Activated CD4-positive, alpha-beta memory T cell treated with anti-CD3 and anti-CD28 coated beads, Interleukin-2, amount 10 ng/mL, durations not matched to agents 7 days and 5 days (primary cell): ENCODE data around the gene POLE. TPM values are rescaled to one million over a fixed set of nuclear protein-coding genes. Genes with fewer than 3 reads are reported as not detected.

Experiments used
- CTCF ChIA-PET: fragments of 350-600 bp; sonication (Branson Sonifier 250); formaldehyde crosslinking; loops from one replicate; lab custom pipeline; 2021; ENCODE audit warnings: antibody characterized with exemption, inconsistent platforms; lab: Charles Lee
- POLR2A ChIA-PET: fragments of 350-600 bp; sonication (Branson Sonifier 250); formaldehyde crosslinking; loops from one replicate; lab custom pipeline; 2021; ENCODE audit warnings: antibody characterized with exemption; lab: Charles Lee
- DNase-seq: peaks from one replicate; pipeline ENCODE4 v3.0.0-alpha.2; 2020
- H3K27ac Mint-ChIP-seq: one replicate; pipeline ENCODE4 v1.8.0; 2021; ENCODE audit warnings: mild to moderate bottlenecking, mixed read lengths
- H3K27me3 Mint-ChIP-seq: one replicate; pipeline ENCODE4 v1.8.0; 2021; ENCODE audit warnings: mixed read lengths
- H3K36me3 Mint-ChIP-seq: one replicate; pipeline ENCODE4 v1.8.0; 2021; ENCODE audit warnings: low read depth, mixed read lengths
- H3K4me1 Mint-ChIP-seq: one replicate; pipeline ENCODE4 v1.8.0; 2021; ENCODE audit warnings: mixed read lengths
- H3K4me3 Mint-ChIP-seq: one replicate; pipeline ENCODE4 v1.8.0; 2021; ENCODE audit warnings: mild to moderate bottlenecking, mixed read lengths
- H3K9me3 Mint-ChIP-seq: one replicate; pipeline ENCODE4 v1.8.0; 2021; ENCODE audit warnings: mixed read lengths
- total RNA-seq, 2 experiments: library from RNA; stranded (reverse); gene quantifications; one replicate each; pipeline ENCODE4 v1.2.3, GENCODE V29; 2021

POLE gene
- total RNA-seq, 2 experiments from 2014 or later = 108 to 117 TPM

DNA sequence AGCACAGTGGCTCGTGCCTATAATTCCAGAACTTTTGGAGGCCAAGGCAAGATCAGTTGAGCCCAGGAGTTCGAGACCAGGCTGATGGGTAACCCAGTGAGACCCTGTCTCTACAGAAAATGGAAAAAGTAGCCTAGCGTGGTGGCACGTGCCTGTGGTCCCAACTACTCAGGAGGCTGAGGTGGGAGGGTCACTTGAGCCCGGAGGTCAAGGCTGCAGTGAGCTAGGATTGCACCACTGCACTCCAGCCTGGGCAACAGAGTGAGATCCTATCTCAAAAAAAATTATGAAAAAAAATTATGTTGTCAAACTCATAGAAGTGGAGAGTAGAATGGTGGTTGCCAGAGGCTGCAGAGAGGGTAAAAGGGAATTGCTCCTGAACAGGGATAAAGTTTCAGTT lies 73.1 kb downstream of the POLE start:
- Mint-ChIP-seq H3K27me3 (peaks cover 32% of the 10 kb centered on the region), H3K27ac (no peak overlapping the region), H3K36me3 (peaks cover 8% of the 10 kb centered on the region), H3K4me1 (peaks cover 5% of the 10 kb centered on the region), H3K4me3 (no peak overlapping the region), H3K9me3 (peaks cover 8% of the 10 kb centered on the region)
- ChIA-PET POLR2A (no interaction called here), CTCF (interaction anchor here (0.7 to 2.2 kb wide), 10 partner anchors 9 to 199 kb away, joined by 3 to 19 read pairs (median 5); no protein-coding TSS in a partner anchor)
- no peak for DNase-seq

DNA sequence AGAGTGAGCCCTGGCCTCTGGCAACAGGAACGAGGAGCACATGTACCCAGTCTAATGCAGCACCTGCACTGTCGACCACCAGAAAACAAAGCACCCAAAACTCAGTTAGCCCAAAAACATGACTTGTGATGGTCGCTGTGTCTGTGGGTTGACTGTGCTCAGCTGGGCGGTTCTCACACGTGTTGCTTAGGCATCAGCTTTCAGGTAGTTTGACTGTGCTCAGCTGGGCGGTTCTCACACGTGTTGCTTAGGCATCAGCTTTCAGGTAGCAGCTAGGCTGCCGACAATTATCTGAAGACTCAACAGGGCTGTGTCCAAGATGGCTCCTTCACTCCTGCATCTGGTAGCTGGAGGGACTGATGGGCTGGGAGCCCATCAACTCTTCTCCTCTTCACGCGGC lies 75.5 kb downstream of the POLE start:
- Mint-ChIP-seq H3K36me3 (no peaks in the 10 kb centered on the region), H3K9me3 (peaks cover 1% of the 10 kb centered on the region), H3K27me3 (peaks cover 35% of the 10 kb centered on the region), H3K27ac (no peak overlapping the region), H3K4me1 (no peaks in the 10 kb centered on the region), H3K4me3 (no peak overlapping the region)
- ChIA-PET POLR2A (no interaction called here), CTCF (interaction anchor here (1.0 kb wide), 1 partner anchor 197 kb away, joined by 3 read pairs; no protein-coding TSS in a partner anchor)
- no peak for DNase-seq

DNA sequence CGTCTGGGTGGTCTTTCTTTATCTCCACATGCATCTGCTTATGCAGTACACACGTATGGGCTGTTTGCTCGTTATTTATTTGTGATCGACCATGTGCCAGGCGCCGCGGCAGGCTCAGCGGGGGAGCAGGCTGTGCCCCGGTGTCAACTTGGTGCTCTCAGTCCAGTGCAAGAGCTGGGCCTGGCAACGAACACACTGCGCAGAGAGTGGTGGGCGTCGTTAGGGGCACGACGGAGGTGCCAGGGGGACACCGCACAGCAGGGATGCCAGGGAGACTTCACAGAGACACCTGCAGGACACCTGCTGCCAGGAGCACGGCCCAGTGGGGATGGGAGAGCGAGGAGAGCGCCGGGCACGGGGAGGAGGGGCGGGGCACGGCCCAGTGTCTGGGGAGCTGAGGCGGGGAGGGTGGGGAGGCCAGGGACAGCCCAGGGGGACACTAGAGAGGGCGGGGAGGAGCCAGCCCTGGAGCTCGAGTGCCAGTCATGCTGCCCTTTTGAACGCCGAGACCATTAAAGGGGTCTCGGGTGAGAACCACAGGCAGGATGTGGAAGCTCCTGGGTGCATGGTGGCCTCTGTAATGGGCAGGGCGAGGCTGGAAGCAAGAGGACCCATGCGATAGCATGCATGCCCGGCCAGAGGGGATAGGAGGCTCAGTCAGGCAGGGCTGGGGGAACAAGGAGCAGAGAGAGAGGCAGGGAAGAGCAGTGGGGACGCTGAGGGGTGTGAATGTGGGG lies 76.1 kb downstream of the POLE start:
- ChIA-PET POLR2A (no interaction called here), CTCF (interaction anchor here (1.0 kb wide), 1 partner anchor 196 kb away, joined by 3 read pairs; no protein-coding TSS in a partner anchor)
- Mint-ChIP-seq H3K4me3 (no peak overlapping the region), H3K27me3 (peaks cover 40% of the 10 kb centered on the region), H3K27ac (no peak overlapping the region), H3K36me3 (no peaks in the 10 kb centered on the region), H3K4me1 (no peaks in the 10 kb centered on the region), H3K9me3 (no peaks in the 10 kb centered on the region)
- no peak for DNase-seq

DNA sequence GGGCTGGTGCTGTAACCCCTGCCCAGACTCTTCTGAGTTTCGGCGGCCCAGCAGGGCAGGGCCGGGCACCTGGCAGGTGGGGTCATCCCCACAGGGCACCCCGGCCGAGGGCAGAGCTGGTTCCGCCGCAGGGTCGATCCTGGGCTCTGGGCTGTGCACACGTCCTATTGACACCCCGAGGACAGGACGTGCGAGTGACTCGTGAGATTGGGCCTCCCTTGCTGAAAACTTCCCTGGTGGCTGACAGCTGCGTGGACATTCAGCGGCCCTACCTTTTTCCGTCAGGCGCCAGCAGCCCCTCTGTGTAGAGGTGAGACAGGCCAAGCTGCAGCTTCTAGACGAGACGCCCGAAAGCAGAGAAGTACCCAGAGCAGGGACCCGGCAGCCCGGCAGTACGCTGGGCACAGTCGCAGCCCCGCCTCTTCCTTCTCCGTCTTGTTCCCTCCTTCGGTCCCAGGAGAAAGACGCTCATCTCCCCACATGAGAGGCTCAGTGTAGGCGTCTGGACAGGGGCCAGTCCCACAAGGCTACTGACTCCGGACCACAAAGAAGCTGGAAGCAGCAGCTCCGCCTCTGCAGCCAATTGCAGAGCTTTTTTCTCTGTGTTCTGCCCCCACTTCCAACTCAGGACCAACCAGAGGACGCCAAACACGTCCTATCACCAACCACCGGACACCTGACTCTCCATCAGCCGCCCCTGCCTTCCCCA lies 76.9 kb downstream of the POLE start, which contains the start of gene LRCOL1:
Gene LRCOL1, minus strand, starts transcription at position 532 of the 709 bp plus-strand sequence. CDS start 4,331 bp downstream, outside the sequence.
- Mint-ChIP-seq H3K27me3 (peaks cover 38% of the 10 kb centered on the region), H3K27ac (no peak within 1 kb of the TSS), H3K9me3 (no peaks in the 10 kb centered on the region), H3K4me3 (no peak within 1 kb of the TSS), H3K36me3 (no peaks in the 10 kb centered on the region), H3K4me1 (no peaks in the 10 kb centered on the region)
- ChIA-PET POLR2A (no interaction called here), CTCF (no interaction called here)
- no peak for DNase-seq

DNA sequence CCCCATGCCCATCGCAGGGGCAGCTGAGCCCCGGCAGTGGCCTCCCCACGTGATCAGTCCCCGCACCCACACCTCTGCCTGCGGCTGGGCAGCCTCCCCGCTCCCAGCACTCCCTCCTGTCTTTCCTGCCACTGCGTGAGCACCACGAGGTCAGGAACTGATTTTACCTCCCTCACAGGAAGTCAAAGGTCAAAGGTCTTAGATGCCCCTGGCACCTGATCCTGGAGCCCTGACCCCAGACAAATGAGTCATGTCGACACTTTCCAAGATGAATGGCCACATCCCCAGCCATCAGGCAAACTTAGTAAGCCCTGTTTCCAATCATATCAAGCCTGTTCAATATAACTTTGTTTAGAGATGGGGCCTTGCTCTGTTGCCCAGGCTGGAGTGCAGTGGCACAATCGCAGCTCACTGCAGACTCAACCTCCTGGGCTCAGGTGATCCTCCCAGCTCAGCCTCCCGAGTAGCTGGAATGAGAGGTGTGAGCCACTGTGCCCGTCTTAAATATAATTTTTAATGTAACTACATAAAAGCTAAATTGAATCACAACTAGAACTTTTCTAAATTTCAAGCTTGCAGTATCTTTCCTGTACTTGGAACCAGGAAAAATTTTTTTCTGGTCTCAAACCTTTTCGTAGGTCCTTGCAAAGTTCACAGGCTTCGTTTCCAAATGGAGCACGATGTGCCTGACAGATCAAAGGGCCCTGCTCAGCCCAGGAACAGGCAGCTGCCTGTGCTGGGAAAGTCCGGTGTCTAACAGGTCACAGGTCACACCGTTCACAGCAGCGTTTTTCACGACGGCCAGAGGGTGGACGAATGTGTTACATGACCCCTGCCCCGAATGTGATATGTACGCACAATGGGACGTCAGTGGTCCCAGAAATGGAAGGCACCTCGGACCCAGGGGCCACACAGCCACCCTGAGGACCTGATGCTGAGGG lies 78.6 kb downstream of the POLE start:
- ChIA-PET POLR2A (no interaction called here), CTCF (interaction anchor here (0.7 to 1.6 kb wide), 2 partner anchors 9 to 58 kb away, joined by 3 to 6 read pairs; no protein-coding TSS in a partner anchor)
- no peaks in the 10 kb centered on the region for H3K9me3 Mint-ChIP-seq
- no peaks in the 10 kb centered on the region for H3K4me1 Mint-ChIP-seq
- H3K27ac Mint-ChIP-seq = no peak overlapping the region
- no peak overlapping the region for H3K4me3 Mint-ChIP-seq
- no peak for DNase-seq
- H3K36me3 Mint-ChIP-seq = no peaks in the 10 kb centered on the region
- peaks cover 43% of the 10 kb centered on the region for H3K27me3 Mint-ChIP-seq

DNA sequence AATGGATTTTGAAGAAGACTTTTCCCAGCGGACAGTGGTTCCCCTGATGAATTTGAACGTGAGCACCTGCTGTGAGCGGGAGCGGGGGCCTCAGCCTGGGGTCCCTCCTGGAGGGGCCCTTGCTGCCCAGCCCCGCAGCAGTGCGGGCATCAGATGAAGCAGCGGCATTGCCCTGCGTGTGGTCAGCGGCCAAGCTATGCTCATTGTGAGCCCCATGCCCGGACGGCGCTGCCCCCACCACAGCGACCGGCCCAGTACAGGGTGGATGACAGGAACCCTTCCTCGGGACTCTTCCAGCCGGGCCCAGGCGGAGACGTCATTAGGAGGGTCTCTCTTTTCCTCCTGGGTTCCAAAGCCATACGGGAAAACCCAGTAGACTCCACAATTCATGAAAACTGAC lies 80.2 kb downstream of the POLE start:
- no peak overlapping the region for H3K4me3 Mint-ChIP-seq
- H3K27ac Mint-ChIP-seq = no peak overlapping the region
- H3K4me1 Mint-ChIP-seq = peaks cover 3% of the 10 kb centered on the region
- CTCF ChIA-PET = no interaction called here
- no peaks in the 10 kb centered on the region for H3K9me3 Mint-ChIP-seq
- no peaks in the 10 kb centered on the region for H3K36me3 Mint-ChIP-seq
- DNase-seq = no peak
- H3K27me3 Mint-ChIP-seq = peaks cover 50% of the 10 kb centered on the region
- POLR2A ChIA-PET = no interaction called here

DNA sequence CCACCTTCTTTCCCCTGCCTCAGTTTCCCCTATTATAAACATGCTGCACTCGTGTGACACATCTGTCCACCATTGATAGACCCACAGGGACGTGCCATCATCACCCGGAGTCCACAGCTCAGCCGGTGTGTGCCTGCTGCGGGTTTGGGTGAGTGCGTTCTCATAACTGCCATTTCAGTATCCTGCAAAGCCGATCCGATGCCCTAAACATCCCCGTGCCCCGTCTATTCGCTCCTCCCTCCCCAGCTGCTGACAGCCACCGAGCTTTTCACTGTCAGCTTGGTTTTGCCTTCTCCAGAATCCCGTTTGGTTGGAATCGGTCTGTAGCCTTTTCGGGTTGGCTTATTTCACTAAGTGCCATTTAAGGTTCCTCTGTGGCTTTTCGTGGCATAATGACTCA lies 80.7 kb downstream of the POLE start:
- DNase-seq = no peak
- ChIA-PET POLR2A (no interaction called here), CTCF (no interaction called here)
- no peak overlapping the region for H3K4me3 Mint-ChIP-seq
- no peaks in the 10 kb centered on the region for H3K9me3 Mint-ChIP-seq
- no peaks in the 10 kb centered on the region for H3K36me3 Mint-ChIP-seq
- H3K4me1 Mint-ChIP-seq = peaks cover 3% of the 10 kb centered on the region
- H3K27ac Mint-ChIP-seq = no peak overlapping the region
- peaks cover 53% of the 10 kb centered on the region for H3K27me3 Mint-ChIP-seq

DNA sequence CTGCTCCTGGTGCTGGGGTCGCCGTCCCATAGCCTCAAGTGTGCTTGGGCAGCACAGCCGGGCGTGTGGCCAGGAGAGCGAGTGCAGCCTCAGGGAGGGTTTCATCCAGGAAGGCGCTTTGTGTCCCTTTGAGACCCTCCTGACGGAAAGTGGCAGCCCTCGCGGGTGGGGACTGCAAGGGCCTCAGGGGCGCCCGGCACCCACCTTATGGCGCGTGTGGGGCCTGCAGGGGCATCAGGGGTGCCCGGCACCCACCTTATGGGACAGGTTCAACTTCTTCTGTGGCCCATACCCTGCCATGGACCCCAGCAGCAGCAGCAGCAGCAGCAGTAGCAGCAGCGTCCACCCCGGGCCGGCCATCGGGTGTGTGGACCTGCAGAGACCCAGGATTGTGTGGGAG lies 81.2 kb downstream of the POLE start:
- Mint-ChIP-seq H3K27ac (no peak overlapping the region), H3K4me1 (peaks cover 5% of the 10 kb centered on the region), H3K4me3 (no peak overlapping the region), H3K9me3 (no peaks in the 10 kb centered on the region), H3K27me3 (peaks cover 54% of the 10 kb centered on the region), H3K36me3 (no peaks in the 10 kb centered on the region)
- CTCF ChIA-PET = interaction anchor here (1.0 kb wide), 1 partner anchor 9 kb away, joined by 5 read pairs; no protein-coding TSS in a partner anchor
- no peak for DNase-seq
- POLR2A ChIA-PET = no interaction called here

DNA sequence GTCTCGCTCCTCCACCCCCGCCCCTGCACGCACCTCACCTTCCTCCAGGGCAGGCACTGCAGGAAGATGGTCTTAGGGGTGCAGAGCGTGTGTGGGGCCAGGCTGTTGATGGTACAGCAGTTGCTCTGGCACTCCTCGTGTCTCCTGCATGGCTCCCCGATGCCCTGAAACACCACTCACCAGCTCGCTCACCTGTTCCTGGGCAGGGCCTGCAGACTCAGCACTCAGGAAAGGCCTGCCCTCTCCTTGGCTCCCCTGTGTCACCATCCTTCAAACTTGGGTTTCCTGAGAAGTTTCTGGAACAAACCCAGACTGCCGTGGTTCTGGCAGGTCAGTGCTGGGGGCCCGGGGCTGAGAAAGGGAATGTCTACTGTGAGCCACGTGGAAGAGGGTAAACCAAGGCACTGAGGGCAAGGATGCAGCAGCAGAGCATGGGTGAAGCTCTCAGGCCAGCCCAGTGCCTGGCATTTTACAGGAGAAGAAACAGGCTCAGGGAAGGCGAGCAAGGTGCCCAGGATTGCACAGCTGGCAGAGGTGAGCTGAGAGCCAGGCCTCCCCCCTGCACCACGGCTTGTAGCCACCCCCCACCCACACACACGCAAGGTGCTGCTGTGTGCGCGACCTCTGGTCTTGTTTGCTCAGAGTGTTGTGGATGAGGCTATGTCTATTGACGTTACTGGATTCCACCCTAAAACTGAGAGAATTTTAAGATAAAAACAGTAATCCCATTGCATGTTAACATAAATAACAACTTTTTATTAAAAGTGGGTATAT lies 82.3 kb downstream of the POLE start:
- no peak for DNase-seq
- H3K4me1 Mint-ChIP-seq = peaks cover 12% of the 10 kb centered on the region
- peaks cover 57% of the 10 kb centered on the region for H3K27me3 Mint-ChIP-seq
- no peak overlapping the region for H3K4me3 Mint-ChIP-seq
- H3K27ac Mint-ChIP-seq = no peak overlapping the region
- POLR2A ChIA-PET = interaction anchor here (1.2 kb wide), 1 partner anchor 10 kb away, joined by 3 read pairs; no protein-coding TSS in a partner anchor
- no peaks in the 10 kb centered on the region for H3K9me3 Mint-ChIP-seq
- no peaks in the 10 kb centered on the region for H3K36me3 Mint-ChIP-seq
- CTCF ChIA-PET = interaction anchor here (1.0 kb wide), 1 partner anchor 10 kb away, joined by 5 read pairs; no protein-coding TSS in a partner anchor

DNA sequence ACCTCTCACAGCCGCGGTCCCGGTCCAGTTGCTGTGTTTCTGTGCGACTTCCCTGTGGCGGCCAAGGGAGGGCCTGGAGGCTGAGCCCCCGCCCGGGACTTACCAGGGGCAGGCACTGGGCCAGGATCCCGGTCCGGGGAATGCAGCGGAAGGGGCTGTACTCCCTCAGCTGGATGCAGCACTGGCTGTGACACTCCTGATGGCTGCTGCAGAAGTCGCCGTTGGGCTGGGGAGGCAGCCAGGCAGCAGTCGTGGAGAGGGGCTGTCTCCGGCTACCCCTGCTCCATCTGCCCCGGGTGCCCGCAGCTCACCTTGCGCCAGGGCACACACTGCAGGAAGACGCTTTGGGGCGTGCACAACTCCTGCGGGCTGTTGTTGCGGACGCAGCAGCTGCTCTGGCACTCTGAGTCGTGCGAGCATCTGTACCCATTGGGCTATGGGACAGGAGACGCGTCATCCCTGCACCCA lies 83.0 kb downstream of the POLE start:
- ChIA-PET CTCF (no interaction called here), POLR2A (interaction anchor here (1.2 kb wide), 1 partner anchor 10 kb away, joined by 3 read pairs; no protein-coding TSS in a partner anchor)
- Mint-ChIP-seq H3K36me3 (no peaks in the 10 kb centered on the region), H3K4me1 (peaks cover 12% of the 10 kb centered on the region), H3K27ac (no peak overlapping the region), H3K9me3 (no peaks in the 10 kb centered on the region), H3K4me3 (no peak overlapping the region), H3K27me3 (peaks cover 63% of the 10 kb centered on the region)
- DNase-seq = no peak

DNA sequence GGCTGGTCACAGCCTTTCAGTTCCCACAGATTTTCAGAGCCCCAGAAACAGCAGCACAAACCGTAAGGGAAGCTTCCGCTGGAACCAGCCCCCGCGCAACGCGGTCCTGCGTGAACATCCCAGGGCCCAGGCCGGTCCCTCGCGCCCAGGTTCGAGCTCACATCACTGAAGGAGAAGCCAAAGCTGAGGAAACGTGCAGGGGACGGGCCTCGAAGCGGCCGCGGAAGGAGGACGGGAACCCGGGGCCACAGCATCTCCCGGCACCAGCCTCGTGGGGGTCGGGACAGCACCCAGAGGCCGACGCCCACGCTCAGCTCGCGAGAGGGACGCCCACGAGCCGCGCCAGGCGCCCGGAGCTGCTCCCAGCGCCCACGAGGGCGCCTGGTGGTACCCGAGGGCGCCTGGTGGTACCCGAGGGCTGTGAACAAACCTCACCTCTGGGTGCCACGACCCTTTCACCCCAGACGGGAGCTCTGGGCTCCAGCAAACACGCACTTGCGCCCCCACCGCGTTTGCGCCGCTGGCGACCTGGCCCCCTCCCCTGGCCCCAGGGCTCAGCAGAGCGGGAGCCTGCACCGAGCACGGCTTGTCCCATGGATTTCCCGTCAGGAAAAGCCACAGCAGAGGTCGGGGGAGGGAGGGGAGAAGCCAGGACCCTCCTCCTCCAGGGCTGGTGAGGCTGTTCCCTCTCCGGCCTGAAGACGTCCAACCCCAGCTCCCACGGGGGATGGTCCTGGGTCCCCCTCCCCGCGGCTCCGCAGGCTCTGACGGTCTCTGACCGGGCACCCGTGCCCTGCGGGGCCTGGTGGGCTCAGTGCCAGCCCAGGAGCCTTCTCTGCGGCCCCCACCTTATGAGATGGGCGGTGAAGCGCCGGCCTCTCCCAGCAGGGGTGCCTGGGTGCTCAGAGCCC lies 83.6 kb downstream of the POLE start:
- ChIA-PET CTCF (interaction anchor here (1.2 kb wide), 1 partner anchor 11 kb away, joined by 5 read pairs; no protein-coding TSS in a partner anchor), POLR2A (interaction anchor here (1.2 kb wide), 1 partner anchor 11 kb away, joined by 3 read pairs; no protein-coding TSS in a partner anchor)
- DNase-seq = no peak
- Mint-ChIP-seq H3K4me3 (no peak overlapping the region), H3K4me1 (peaks cover 16% of the 10 kb centered on the region), H3K36me3 (no peaks in the 10 kb centered on the region), H3K27me3 (peaks cover 62% of the 10 kb centered on the region), H3K9me3 (no peaks in the 10 kb centered on the region), H3K27ac (no peak overlapping the region)
